GM23248 (cell line): Measurements from ENCODE around the gene HECTD1. TPM values are rescaled to one million over a fixed set of nuclear protein-coding genes. Genes with fewer than 3 reads are reported as not detected.
"Not testable (repeated sequence)": the region's sequence is repeated elsewhere in the genome, so short reads cannot be mapped to it uniquely, and the experiment has no call there.

ENCODE experiments used
- DNase-seq: peaks from one replicate; pipeline ENCODE4 v3.0.0-alpha.2; 2015
- H2AFZ ChIP-seq: fragments of 200-600 bp; sonication (generic); 2 replicates; pipeline ENCODE4 v1.6.1; 2016; ENCODE audit warnings: antibody characterized with exemption
- H3F3A ChIP-seq: fragments of 200-600 bp; sonication (generic); 2 replicates; pipeline ENCODE4 v1.6.1; 2016; ENCODE audit warnings: mild to moderate bottlenecking, antibody characterized with exemption, mixed run types; ENCODE audit not compliant: insufficient read depth
- H3K27ac ChIP-seq: fragments of 200-600 bp; sonication (generic); 2 replicates; pipeline ENCODE4 v1.5.1; 2016; ENCODE audit warnings: mild to moderate bottlenecking
- H3K27me3 ChIP-seq: fragments of 200-600 bp; sonication (generic); replicated peaks from 2 replicates; pipeline ENCODE4 v1.6.1; 2016; ENCODE audit warnings: mild to moderate bottlenecking; ENCODE audit not compliant: insufficient read depth
- H3K36me3 ChIP-seq: fragments of 200-600 bp; sonication (generic); 2 replicates; pipeline ENCODE4 v1.6.1; 2016; ENCODE audit warnings: low read depth, mild to moderate bottlenecking
- H3K4me1 ChIP-seq: fragments of 200-600 bp; sonication (generic); 2 replicates; pipeline ENCODE4 v1.6.1; 2016; ENCODE audit warnings: mild to moderate bottlenecking; ENCODE audit not compliant: insufficient read depth
- H3K4me2 ChIP-seq: fragments of 200-600 bp; sonication (generic); one replicate; pipeline ENCODE4 v1.6.1; 2016; ENCODE audit warnings: mild to moderate bottlenecking; ENCODE audit not compliant: unreplicated experiment
- H3K4me3 ChIP-seq: fragments of 200-600 bp; sonication (generic); 2 replicates; pipeline ENCODE4 v1.5.1; 2016; ENCODE audit warnings: mild to moderate bottlenecking
- H3K79me2 ChIP-seq: fragments of 200-600 bp; sonication (generic); 2 replicates; pipeline ENCODE4 v1.6.1; 2016; ENCODE audit warnings: mild to moderate bottlenecking; ENCODE audit not compliant: insufficient read depth
- H3K9ac ChIP-seq: fragments of 200-600 bp; sonication (generic); 2 replicates; pipeline ENCODE4 v1.6.1; 2016; ENCODE audit warnings: mild to moderate bottlenecking
- H3K9me2 ChIP-seq: fragments of 200-600 bp; sonication (generic); 2 replicates; pipeline ENCODE4 v1.6.1; 2016; ENCODE audit warnings: mixed run types, mild to moderate bottlenecking, moderate library complexity; ENCODE audit not compliant: insufficient read depth
- H3K9me3 ChIP-seq: fragments of 200-600 bp; sonication (generic); one replicate; pipeline ENCODE4 v1.6.1; 2017; ENCODE audit warnings: low read depth
- H4K20me1 ChIP-seq: fragments of 200-600 bp; sonication (generic); 2 replicates; pipeline ENCODE4 v1.6.0; 2016; ENCODE audit not compliant: insufficient read depth
- EZH2 ChIP-seq: fragments of 200-600 bp; sonication (generic); IDR thresholded peaks from 2 replicates; pipeline ENCODE4 v1.6.1; 2018; ENCODE audit warnings: antibody characterized with exemption, mild to moderate bottlenecking; ENCODE audit not compliant: insufficient read depth, poor library complexity, severe bottlenecking
- EZH2phosphoT487 ChIP-seq: fragments of 200-600 bp; sonication (generic); IDR thresholded peaks from 2 replicates; pipeline ENCODE4 v1.6.1; 2018; ENCODE audit warnings: antibody characterized with exemption, moderate library complexity, mild to moderate bottlenecking, low read depth; ENCODE audit not compliant: insufficient read depth
- WGBS, 2 experiments: methylation state at CpG; one replicate each; pipeline ENCODE4 v1.1.6; 2015 to 2017; ENCODE audit warnings: low lambda C conversion rate in 2 of 2, low coverage in 1 of 2; ENCODE audit errors: missing lambda C conversion rate in 2 of 2; 5-methylcytosine and 5-hydroxymethylcytosine counted together
- in situ Hi-C: fragments of 300-500 bp; cut with MboI; formaldehyde crosslinking; loops from 2 replicates; pipeline ENCODE4 v1.15.0; 2020
- polyA plus RNA-seq: library from polyadenylated mRNA; unstranded; fragments of >200 nt; fragmentation: Nextera tagmentation; extraction: Ambion mirVana; gene quantifications from 2 replicates; pipeline ENCODE4 v1.2.1, GENCODE V29; 2016
- total RNA-seq: library from RNA; depleted of rRNA; stranded (reverse); fragments of >200 nt; shearing (Covaris generic); gene quantifications from 2 replicates; pipeline ENCODE4 v1.2.3, GENCODE V29; 2014

HECTD1 gene
- total and polyA plus RNA-seq, 2 experiments from 2014 or later: 44.5 to 145 TPM

DNA sequence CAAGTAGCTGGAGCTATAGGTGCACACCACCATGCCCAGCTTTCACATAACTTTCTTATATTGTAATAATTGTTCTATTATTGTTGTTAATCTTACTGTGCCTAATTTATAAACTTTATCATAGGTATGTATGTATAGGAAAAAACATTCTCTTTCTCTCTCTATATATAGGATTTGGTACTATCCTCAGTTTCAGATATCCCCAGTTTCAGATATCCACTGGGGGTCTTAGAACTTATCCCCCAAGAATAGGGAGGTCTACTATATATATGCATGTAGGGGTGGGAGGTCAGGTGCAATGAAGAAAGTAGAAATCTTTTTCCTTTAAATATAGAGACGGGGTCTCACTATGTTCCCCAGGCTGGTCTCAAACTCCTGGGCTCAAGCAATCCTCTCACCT is 110.5 kb downstream of the HECTD1 start:
- Histone ChIP-seq H2AFZ (no peak overlapping the region), H3K9me3 (no peaks in the 10 kb centered on the region), H3K4me3 (no peak overlapping the region), H3K9ac (no peak overlapping the region), H3K36me3 (peaks cover 47% of the 10 kb centered on the region), H3F3A (peaks cover 4% of the 10 kb centered on the region; the same call in 1 of the 2 replicates), H4K20me1 (no peaks in the 10 kb centered on the region), H3K9me2 (no peaks in the 10 kb centered on the region), H3K79me2 (no peaks in the 10 kb centered on the region), H3K4me2 (no peak overlapping the region), H3K27ac (no peak overlapping the region), H3K27me3 (no peaks in the 10 kb centered on the region), H3K4me1 (no peaks in the 10 kb centered on the region)
- WGBS, 2 experiments: 94 to 100% methylated on average over 1 of the region's 1 CpG
- in situ Hi-C loops: no loop called here
- no peak for DNase-seq
- TF ChIP-seq EZH2 (no peak), EZH2phosphoT487 (no peak)

DNA sequence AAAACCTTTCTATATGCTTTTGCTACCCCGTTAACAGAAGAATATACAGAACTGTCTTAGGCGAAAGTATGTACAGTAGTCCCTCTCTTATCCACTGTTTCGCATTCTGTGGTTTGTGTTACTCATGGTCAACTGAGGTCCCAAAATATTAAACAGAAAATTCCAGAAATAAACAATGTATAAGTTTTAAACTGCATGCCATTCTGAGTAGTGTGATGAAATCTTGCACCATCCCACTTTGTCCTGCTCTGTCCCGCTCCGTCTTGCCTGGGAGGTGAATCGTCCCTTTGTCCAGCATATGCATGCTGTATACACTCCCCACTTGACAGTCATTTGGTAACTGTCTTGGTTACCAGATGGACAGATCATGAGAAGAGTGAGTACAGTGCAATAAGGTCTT is 111.3 kb downstream of the HECTD1 start:
- H3K4me3 ChIP-seq: no peak overlapping the region
- peaks cover 39% of the 10 kb centered on the region for H3K36me3 ChIP-seq
- no peaks in the 10 kb centered on the region for H4K20me1 ChIP-seq
- WGBS, 2 experiments: 96 to 97% methylated on average over 6 of the region's 6 CpGs
- peak; percentile 8 for DNase-seq
- in situ Hi-C loops: no loop called here
- H3K27me3 ChIP-seq: no peaks in the 10 kb centered on the region
- H3K27ac ChIP-seq: no peak overlapping the region
- TF ChIP-seq EZH2 (no peak), EZH2phosphoT487 (no peak)
- peaks cover 12% of the 10 kb centered on the region for H3F3A ChIP-seq
- no peaks in the 10 kb centered on the region for H3K79me2 ChIP-seq
- H3K4me1 ChIP-seq: peaks cover 6% of the 10 kb centered on the region
- no peak overlapping the region for H2AFZ ChIP-seq
- no peak overlapping the region for H3K4me2 ChIP-seq
- no peak overlapping the region for H3K9ac ChIP-seq
- H3K9me2 ChIP-seq: no peaks in the 10 kb centered on the region
- H3K9me3 ChIP-seq: no peaks in the 10 kb centered on the region

DNA sequence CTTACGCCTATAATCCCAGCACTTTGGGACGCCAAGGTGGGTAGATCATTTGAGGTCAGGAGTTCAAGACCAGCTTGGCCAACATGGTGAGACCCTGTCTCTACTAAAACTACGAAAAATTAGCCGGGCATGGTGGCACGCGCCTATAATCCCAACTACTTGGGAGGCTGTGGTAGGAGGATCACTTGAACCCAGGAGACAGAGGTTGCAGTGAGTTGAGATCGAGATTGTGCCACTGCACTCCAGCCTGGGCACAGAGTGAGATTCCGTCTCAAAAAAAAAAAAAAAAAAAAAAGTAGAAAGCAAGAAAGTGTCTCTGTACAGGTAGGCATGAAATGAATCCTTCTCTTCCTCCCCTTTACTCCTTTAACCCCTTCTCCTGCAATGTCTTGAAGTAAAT is 111.8 kb downstream of the HECTD1 start:
- H3K9me3 ChIP-seq, H4K20me1 ChIP-seq, H3K9ac ChIP-seq, H3K4me3 ChIP-seq, H3K27ac ChIP-seq, in situ Hi-C loops, H2AFZ ChIP-seq, H3K4me2 ChIP-seq, H3K79me2 ChIP-seq, H3K27me3 ChIP-seq, DNase-seq, H3K9me2 ChIP-seq: not testable (repeated sequence)
- Histone ChIP-seq H3K36me3 (peaks cover 35% of the 10 kb centered on the region), H3K4me1 (peaks cover 11% of the 10 kb centered on the region), H3F3A (peaks cover 17% of the 10 kb centered on the region)
- 98% methylated on average over 7 to 8 of the region's 8 CpGs for WGBS, 2 experiments

DNA sequence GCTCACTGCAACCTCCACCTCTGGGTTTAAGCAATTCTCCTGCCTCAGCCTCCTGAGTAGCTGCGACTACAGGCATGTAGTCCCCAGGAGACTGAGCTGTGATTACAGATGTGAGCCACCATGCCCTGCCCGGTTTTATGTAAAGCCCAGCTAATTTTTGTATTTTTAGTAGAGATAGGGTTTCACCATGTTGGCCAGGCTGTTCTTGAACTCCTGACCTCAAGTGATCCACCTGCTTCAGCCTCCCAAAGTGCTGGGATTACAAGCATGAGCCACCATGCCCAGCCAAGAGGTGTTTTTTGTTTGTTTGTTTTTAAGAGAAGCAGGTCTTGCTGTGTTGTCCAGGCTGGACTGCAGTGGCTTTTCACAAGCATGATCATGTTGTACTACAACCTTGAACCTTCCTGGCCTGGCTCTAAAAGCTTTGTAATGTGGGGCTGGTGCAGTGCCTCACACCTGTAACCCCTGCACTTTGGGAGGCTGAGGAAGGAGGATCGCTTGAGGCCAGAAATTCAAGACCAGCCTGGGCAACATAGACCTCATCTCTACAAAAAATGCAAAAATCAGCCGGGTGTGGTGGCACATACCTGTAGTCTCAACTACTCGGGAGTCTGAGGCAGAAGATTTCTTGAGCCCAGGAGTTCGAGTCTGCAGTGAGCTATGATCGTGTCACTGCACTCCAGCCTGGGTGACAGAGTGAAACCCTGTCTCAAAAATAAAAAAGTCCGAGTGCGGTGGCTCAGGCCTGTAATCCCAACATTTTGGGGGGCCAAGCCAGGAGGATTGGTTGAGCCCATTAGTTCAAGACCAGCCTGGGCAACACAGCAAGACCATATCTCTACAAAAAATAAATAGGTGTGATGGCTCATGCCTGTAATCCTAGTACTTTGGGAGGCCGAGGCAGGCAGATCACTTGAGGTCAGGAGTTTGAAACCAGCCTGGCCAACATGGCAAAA is 113.4 kb downstream of the HECTD1 start:
- H4K20me1 ChIP-seq, H2AFZ ChIP-seq, H3K79me2 ChIP-seq, DNase-seq, H3K27ac ChIP-seq, H3K9ac ChIP-seq, H3K4me2 ChIP-seq, H3K9me2 ChIP-seq, H3K4me3 ChIP-seq, H3K27me3 ChIP-seq, H3K9me3 ChIP-seq, in situ Hi-C loops: not testable (repeated sequence)
- H3K36me3 ChIP-seq: peaks cover 18% of the 10 kb centered on the region; the same call in 1 of the 2 replicates
- 92 to 93% methylated on average over 10 of the region's 10 CpGs for WGBS, 2 experiments
- peaks cover 26% of the 10 kb centered on the region for H3F3A ChIP-seq
- H3K4me1 ChIP-seq: peaks cover 17% of the 10 kb centered on the region
